ENCODE data around the gene ZSWIM9.
A peak's percentile ranks its signal among the peaks of the same experiment; 100 is the strongest.

ZSWIM9 gene

DNA sequence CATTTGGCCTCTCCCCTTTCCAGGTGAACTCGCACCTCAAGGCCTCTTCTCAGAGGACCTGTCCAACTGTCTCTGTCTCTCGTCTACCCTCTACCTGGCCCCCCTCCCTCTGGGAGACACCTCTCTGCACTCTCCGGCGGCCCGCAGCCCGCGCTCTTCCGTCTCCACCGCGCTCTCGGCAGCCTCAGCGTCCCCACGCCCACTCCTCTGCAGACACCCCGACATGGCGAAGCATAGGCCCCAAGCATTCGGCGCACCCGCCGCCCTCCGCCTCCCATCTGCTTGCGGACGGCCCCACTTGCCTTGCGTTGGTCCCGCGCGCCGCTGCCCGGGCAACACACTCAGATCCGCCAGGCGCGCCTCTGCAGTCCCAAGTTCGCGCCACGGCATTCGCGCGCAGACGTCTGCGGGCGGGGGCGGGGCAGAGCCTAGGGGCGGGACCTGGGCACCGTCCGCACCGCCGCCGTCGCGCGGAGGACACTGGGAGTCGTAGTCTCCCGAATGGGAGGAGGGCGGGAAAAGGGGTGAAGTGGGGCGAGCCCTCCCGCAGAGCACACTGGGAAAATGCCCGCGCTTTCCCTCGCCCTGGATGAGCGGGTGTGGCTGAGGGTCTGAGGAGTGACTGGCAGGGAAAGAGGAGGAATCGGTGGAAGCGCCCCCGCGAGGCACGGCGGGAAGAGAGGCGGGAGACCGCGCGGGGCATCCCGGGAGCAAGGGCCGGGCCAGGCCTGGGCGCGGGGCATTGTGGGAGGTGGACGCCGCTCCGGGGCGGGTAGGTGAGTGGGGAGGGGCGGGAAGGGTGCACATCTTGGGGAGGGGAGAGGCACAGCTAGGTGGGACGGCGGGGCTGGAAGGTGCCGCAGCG lies at the start of gene ZSWIM9, which contains the start of gene LIG1:
Gene ZSWIM9, plus strand, starts transcription at position 742 of the 865 bp plus-strand sequence. CDS start 1,123 bp downstream, outside the sequence.
Gene LIG1, minus strand, starts transcription at position 406 of the 865 bp plus-strand sequence. CDS start 4,778 bp downstream, outside the sequence.
- DNase-seq, result peak; percentile 77 to 100 (median 94)

DNA sequence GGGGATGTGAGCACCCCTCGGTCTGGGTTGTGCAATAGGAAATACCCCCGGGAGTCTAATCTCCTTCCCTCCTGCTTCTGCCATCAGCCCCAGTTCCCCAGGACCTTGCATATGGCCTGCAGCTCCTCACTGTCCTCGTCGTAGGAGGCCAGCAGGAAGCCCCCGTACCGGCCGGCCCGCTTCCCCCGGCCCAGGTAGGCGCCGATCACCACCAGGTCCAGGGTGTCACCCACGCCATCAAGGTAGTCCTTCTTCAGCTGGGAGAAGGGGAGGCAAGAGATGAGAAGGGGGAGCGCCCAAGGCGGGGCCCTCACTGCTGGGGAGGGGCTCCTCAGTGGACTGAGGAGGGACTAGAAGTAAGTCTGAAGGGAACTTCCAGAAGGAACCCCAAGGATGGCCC lies 49.4 kb upstream of the ZSWIM9 start:
- no peak for DNase-seq

DNA sequence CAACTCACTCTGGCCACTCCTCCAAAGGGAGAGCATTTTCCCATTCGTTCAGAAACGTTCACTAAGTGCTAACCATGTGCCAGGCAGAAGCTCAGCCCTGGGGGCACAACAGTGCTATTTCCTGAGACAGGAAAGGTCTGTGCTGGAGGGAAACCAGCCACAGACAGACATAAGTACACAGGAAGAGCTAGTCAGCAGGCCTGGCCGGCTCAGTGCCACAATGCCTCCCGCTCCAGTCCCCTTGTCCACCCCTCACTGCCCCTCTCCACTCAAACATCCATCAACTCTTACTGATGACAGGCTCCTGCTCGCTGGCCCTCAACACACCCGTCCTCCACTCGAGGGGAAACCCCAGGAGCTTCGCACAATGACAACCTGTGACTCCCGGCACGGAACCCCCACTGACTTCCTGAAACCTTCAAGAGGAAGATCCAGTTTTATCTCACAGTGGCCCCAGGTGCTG lies 48.5 kb upstream of the ZSWIM9 start:
- peak in 5 of 51 donors; percentile 7 to 18 (median 11) for DNase-seq

DNA sequence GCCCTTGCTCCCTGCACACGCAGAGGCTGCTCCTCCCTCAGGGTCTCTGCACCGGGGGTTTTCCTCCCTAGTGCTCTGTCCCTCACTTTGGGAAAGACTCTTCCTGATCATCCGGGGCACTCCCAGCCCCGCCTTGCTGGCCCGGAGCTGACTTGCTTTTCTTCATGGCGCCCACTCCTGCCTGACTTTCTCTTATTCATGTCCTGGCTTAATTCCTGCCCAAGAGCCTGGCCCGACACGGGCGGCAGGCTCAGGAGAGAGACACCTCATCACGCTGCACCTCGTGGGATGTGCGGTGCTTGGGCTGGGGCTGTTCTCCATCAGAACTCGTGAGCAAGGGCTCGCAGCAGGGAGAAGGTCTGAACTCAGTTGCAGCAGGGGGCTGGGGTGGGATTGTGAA lies 48.1 kb upstream of the ZSWIM9 start:
- DNase-seq, result no peak

DNA sequence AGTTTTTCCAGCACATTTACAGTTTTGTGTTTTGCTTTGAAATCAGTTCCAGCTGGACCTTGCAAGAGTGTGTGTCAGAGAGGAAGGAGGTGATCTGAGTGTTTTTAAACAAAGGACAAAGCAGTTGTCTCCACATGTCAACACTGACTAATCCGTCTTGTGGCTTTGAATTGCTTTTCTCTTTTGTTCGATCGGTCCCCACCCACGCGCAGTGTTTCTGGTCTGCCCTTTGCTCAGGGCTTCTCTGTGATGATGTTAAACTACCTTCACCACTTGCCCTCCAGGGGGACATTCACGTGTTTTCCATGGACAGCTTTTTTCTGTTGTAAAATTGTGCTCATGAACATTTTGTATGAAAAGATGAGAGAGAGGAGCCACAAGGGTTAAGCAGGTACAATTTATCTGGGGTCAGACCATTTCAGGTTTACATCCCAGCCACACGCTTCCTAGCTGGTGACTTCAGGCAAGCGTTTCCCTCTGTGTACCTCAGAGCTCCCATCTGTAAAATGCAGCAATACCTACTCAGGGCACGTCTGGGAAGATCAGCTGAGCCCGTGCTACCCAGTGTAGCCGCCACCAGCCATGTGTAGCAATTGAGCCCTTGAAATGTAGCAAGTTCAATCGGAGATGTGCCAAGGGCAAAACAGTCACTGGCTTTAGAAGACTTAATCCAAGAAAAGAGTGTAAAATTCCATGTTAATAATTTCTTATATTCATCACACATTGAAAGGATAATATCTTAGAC lies 46.4 kb upstream of the ZSWIM9 start:
- peak in 11 of 51 donors; percentile 7 to 46 (median 18) for DNase-seq

DNA sequence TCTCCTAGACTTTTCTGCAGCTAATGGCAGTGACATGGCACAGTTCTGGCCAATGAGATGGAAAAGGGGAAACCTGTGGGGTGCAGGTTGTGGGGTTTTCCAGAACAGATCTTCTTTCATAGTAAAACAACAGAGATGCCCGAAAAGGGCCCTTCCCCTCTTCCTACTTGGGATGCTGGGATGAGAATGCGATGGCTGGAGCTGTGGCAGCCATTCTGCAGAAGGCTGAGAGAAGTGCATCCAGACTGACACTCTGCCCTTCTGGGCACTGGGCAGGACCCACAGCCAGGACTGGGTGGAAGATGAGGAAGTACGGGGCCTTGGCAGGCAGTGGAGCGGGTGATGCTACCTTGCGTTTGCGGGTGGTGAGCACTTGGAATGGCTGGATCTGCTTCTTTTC lies 42.9 kb upstream of the ZSWIM9 start:
- DNase-seq, result no peak

DNA sequence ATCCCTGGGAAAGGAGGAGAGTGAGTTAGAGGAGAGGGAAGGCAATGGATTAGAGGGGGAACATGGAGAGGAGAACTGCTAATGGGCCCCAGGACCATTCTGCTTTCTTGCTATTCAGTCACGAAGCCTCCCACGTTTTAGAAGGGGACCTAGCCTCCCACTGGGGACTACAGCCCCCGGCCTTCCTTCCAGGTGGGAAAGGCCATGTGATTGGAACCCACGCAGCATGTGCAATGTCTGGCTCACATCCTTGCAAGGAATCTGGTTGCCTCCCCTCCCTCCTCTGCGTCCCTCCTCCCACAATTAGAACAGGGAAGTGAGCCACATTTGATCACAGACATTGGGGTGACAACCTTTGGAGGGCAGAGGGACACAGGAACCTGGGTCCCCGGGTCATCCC lies 37.4 kb upstream of the ZSWIM9 start:
- DNase-seq, result no peak

DNA sequence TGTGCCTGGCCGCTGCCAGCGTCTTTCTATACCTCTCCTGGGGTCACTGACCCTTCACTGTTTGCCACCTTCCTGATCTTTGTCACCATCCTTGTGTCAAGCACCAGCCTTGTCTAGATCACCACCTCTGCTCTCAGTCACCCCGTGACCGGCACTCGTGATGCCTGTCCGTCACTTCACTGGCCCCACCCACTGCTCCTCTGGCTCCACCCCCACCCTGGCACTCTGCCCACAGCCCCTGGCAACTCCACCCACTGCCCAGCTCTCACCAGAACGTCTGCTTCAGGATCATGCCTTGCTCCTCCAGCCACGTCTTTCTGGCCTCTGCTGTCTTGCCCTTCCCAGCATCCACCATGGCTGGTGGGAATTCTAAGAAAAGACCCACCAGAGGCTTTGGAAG lies 35.1 kb upstream of the ZSWIM9 start:
- DNase-seq, result peak in 3 of 51 donors; percentile 15 to 26 (median 17)

DNA sequence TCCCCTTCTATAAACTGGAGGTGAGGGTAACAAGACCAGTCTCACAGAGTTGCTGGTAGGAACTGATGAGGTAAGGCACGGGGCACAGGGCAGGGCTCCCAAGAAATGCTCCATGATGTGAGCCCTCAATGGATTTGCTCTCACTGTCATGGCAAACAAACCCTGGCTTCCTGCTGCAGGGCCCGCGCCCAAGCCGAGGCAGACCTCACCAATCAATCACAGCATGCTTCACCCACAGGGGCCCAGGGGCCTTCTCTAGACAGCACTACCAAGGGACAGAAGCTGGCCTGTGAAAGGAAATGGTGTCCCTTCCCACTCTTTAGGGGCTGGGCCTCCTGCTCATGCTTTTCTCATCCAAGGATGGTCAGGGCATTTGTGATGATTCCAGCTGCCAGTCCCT lies 33.9 kb upstream of the ZSWIM9 start:
- DNase-seq, result no peak

DNA sequence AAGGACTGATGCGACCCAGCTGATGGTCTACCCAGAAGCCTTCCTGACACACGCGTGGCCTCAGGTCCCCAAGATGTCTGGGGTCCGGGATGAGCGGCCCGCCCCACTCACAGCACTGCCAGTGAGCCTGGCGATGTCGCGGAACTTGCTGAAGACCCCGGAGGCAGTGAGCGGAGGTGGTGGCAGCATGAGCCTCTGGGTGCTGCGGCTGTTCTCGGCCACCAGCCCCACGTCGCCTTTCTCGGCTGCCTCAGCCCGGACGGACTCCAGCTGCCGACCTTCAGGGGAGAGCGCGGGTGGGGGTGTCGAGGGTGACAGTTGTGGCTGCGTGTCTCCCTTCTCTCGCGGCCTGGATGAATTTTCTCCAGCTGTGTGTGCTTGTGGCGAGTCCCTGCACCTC lies 33.1 kb upstream of the ZSWIM9 start:
- DNase-seq, result no peak

DNA sequence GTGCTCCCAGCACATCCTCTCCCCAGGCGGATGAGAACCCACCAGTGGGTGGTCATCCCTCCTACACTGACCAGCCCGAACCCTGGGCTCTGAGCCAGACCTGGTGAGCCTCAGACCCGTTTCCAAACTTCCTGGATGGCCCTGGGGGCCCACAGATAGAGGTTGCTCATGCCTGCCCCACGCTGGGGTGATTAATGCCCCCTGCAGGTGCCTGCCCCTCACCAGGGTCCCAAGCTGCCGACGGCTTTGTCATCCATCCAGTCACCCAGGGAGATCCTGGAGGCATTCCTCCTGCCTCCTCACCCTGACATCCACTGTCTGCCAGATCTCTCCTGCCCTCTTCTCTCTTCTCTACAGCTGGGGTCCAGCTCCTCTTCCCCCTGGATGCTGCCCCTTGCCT lies 31.4 kb upstream of the ZSWIM9 start:
- no peak for DNase-seq

DNA sequence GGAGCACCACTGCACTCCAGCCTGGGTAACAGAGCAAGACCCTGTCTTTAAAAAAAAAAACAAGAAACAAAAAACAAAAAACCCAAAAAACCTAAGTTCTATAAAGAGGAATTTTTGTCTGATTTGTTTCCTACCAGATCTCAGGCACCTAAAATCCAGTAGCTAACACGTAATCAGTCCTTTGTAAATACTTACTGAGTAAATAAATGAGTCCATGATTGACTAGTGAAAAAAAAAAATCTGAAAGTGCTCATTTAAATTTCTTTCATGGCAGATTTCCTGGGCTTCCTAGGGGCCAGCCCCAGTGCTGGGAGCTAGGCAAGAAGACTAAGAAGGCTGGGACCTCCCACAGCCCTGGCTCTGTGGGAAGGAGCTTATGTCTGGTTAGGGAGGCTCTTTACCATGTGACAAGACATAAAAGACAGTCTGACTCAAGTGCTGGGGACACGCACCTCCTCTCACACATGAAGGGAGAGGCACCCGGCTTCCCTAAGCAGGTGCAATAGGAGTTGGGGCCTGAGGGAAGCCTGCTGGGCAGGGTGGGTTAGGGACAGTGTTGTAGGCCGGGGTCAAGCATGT lies 22.8 kb upstream of the ZSWIM9 start:
- DNase-seq, result no peak

DNA sequence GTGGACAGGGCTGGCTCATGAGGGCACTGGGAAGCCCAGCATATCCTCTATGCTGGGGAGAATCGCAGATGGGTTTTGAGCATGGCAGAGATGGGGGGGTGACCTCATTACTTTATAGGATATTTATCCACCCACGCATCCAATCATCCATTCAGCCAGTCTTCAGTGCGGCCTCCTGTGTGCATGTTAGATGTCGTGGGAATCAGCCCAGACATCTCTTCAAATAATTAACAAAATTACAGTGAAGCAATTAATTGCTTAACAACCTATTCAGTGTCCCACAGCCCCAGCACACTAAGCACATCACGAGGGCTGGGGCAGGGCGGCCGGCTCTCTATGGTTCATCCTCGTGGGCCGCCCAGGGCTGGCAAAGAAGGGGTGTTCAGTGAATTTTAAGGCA lies 21.9 kb upstream of the ZSWIM9 start:
- DNase-seq, result no peak

DNA sequence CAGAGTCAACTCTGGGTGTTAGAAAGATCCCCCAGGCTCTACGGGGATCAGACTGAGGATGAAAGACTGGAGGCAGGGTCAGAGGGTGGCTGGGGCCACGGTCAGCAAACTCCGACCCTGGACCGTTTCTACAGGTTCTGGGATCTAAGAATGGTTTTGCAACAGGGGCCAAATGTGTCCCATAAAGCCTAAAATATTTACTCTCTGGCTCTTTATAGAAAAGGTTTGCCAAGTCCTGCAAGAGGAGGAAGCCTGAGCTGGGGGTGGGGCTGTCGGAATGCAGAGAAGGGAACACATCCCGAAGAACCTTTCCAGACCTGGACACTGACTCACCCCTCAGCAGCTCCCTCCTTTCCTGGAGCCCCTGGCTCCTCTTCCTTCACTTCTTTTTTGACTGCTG lies 21.1 kb upstream of the ZSWIM9 start:
- no peak for DNase-seq

DNA sequence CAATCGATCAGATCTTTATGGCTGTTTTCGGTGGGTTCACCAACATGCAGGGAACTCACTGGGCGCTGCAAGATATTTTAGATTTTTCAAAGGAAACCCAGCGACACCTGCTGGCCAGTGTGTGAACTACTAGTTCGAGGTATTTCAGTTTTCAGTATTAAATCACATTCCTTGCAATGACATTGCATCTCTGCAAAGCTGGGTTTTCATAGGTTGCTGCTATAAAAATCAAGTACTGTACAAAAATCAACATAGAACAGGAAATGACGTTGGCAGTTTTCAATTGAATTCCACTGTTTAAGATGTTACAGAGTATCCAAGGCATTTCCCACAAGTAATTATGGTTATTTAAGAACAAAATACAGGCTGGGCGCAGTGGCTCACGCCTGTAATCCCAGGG lies 17.9 kb upstream of the ZSWIM9 start:
- peak in 43 of 51 donors; percentile 4 to 81 (median 34) for DNase-seq

DNA sequence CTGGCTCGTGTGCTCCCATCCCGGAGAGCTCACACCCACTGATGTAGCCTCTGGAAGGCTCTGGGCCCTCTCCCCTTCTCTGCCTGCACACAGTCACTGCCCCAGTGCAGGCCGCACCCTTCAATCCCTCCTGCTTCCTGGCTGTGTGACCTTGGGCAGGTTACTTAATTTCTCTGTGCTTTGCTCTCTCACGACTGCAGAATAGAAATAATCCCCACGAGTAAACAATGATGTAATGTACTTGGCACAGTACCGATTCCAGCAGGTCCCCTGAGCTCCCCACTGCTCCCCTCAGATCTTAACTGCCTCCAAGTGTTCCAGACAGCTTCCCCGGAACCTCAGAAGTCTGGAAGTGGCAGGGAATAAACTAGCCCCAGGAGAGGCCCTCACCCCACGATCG lies 16.5 kb upstream of the ZSWIM9 start:
- DNase-seq, result no peak

DNA sequence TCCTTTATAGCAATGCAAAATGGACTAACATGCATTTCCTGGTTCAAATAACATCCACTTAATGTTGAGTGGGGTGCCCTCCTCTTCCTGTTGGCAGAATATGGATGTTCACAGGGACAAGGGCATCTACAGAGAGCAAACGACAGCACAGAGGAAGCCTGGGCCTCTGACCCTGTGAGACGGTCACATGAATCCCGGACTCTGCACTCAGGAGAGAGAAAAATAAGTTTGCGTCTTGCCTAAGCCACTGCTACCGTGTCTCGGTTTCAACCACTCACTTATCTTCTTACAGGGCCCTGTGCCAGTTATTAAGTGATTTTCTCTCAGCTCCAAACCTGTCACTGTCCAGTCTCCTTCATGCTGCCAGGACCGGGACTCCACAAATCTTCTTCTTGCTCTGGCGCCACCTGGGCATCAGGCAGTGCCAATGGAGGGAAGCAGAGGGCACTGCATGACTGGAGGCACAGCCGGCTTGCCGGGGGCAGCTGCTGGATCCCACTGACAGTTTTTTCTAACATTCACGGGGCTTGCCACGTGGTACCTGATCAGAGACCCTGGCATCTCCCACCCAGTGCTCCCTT lies 12.2 kb upstream of the ZSWIM9 start:
- no peak for DNase-seq

DNA sequence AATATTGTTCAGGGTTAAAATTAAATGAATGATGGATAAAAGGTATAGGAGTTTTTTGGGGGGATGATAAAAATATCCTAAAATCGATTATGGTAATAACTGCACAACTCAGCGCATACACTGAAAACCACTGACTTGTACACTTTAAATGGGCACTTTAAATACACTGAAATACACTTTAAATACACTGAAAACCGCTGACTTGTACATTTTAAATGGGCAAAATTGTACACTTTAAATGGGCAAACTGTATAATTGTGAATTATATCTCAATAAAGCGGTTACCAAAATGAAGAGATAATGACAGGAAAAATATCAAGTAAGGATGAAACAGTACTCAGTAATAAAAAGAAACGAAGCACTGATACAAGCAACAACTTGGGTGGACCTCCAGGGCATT lies 1.8 kb upstream of the ZSWIM9 start:
- no peak for DNase-seq

DNA sequence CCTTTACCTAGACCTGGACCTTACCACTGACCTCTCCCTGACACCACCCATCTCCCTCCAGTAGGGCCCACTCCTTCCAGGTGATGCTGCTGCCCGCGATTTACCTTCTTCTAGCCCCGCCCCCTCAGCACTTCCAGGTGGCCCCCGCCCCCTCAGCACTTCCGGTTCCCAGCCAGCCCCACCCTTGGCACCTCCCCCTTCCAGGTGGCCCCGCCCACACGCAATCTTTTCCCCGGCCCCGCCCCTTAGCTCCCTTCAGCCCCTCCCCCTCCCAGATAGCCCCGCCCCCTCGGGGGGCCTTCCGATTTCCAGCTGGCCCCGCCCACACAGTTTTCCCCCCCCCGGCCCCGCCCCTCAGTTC lies 922 bp upstream of the ZSWIM9 start:
- DNase-seq, result peak in 29 of 51 donors; percentile 2 to 54 (median 38)

DNA sequence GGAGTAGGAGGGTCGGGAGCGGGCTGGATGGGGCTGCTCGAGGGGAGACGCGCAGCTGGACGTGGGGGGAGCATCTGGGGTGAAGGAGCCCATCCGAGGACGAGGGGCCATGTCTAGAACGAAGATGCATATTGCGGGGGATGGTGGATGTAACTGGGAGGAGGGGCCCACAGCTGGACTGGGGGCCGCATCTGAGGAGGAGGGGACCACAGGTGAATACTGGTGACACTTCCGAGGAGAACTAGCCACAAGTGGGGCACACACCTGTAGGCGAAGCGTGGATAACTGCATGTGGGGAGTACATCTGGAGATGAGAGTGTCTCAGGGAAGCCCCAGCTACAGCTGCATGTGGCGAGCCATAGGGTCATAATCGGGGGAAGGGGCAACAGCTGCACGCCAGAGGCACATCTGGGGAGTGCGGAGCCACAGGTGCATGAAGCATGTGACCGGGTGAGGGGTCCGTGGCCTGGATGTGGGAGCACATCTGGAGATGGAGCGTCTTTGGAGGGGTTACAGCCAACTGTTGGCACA lies 402 bp downstream of the ZSWIM9 start:
- DNase-seq, result peak in 1 of 51 donors; percentile 44

DNA sequence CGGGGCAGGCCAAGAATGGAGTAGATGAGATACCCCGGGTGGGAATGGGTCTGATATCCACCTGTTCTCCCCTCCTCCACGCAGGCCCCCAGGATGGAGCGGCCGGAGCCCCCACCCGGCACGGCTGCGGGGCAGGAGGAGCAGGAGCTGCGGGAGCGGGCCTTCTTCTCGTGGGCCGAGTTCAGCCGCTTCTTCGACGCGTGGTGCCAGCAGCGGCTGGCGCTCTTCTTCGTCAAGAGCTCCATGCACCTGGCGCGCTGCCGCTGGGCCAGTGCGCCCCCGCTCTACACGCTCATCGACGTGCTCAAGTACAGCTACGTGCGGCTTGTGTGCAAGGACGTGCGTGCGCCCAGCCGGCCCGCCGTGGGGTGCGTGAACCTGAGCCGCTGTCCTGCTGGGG lies 1.2 kb downstream of the ZSWIM9 start:
- DNase-seq, result no peak
